ENCODE measurements around the gene HACL1. TPM values are rescaled to one million over a fixed set of nuclear protein-coding genes. Genes with fewer than 3 reads are reported as not detected.

The HACL1 gene
- total RNA-seq, 4 donors from 2014 or later, result 22.5 to 50.1 (median 33.0) TPM

DNA sequence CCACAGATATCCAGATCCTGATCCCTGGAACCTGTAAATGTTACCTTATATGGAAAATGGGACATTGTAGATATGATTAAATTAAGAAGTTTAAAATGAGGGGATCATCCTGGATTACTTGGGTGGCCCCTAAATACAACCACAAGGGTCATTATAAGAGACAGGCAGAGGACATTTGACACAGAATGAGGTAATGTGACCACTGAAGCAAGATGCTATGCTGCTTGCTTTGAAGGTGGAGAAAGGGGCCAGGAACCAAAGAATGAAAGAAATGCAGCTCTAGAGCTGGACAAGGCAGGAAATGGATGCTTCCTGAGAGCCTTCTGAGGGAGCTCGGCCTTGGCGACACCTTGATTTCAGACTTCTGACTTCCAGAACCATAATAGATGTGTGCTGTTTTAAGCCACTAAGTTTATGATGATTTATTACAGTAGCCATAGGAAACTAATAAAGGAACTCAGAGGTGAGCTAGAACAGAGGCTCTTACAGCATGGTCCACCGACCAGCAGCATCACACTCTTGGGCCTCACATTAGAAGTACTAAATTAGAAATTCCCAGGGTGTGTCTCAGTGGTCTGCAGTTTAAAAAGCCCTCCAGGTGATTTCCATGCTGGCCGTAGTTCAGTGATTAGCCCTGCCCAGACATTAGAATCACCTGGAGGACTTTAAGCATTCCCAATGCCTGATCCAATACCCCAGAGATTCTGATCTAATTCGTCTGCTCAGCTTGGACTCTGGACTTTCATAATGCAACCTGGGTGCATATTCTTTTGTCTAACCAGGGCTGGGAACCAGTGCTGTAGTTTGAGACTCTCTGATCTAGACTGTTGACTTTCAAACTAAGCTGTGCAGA is 87.3 kb downstream of the HACL1 start:
- TF ChIP-seq CTCF (IDR thresholded peaks at IDR 0.05) (no peak), POLR2A (IDR thresholded peaks at IDR 0.05) (no peak)
- Histone ChIP-seq H3K4me1 (no peaks in the 10 kb centered on the region), H3K4me3 (no peak overlapping the region), H3K9me3 (no peaks in the 10 kb centered on the region), H3K27ac (no peak overlapping the region), H3K27me3 (no peaks in the 10 kb centered on the region), H3K36me3 (no peaks in the 10 kb centered on the region)
- DNase-seq, result no peak

GRCh38 chr3:15513116-15513515 is 88.3 kb downstream of the HACL1 start:
- no peaks in the 10 kb centered on the region for H3K27me3 ChIP-seq
- H3K4me1 ChIP-seq, result no peaks in the 10 kb centered on the region
- H3K4me3 ChIP-seq, result no peak overlapping the region
- DNase-seq, result no peak
- H3K36me3 ChIP-seq, result no peaks in the 10 kb centered on the region
- TF ChIP-seq POLR2A (IDR thresholded peaks at IDR 0.05) (no peak), CTCF (IDR thresholded peaks at IDR 0.05) (no peak)
- H3K9me3 ChIP-seq, result no peaks in the 10 kb centered on the region
- no peak overlapping the region for H3K27ac ChIP-seq

- Histone ChIP-seq H3K4me1 (no peaks in the 10 kb centered on the region), H3K27ac (no peak overlapping the region), H3K36me3 (no peaks in the 10 kb centered on the region), H3K9me3 (no peaks in the 10 kb centered on the region), H3K4me3 (no peak overlapping the region), H3K27me3 (no peaks in the 10 kb centered on the region)
- TF ChIP-seq POLR2A (IDR thresholded peaks at IDR 0.05) (no peak), CTCF (IDR thresholded peaks at IDR 0.05) (no peak)
- no peak for DNase-seq
These were observed 89.2 kb downstream of the HACL1 start for GRCh38 chr3:15512166-15512565.

DNA sequence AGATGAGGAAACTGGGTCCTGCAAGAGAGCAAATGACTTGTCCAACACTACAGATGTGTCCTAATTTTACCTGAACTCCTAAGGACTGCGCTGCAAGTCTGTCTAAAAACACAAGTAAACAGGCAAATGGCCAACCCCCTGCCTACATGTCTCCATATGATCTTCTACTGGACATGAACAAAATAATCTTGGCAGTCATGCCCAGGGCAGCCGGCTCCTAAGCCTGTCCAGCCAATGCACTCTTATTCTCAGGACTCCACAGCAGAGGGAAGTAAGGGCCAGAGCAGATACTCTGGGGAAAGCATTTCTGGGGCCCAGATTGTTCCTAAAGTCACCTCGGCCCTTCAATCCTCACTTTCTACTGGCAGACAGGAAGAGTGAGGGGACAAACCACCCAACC is 90.2 kb downstream of the HACL1 start:
- DNase-seq, result no peak
- Histone ChIP-seq H3K36me3 (no peaks in the 10 kb centered on the region), H3K27ac (no peak overlapping the region), H3K4me1 (no peaks in the 10 kb centered on the region), H3K4me3 (no peak overlapping the region), H3K27me3 (no peaks in the 10 kb centered on the region), H3K9me3 (no peaks in the 10 kb centered on the region)
- TF ChIP-seq POLR2A (IDR thresholded peaks at IDR 0.05) (no peak), CTCF (IDR thresholded peaks at IDR 0.05) (no peak)

Other genes starting within 250 kb of the HACL1 start
- gene METTL6, start 174.0 kb downstream of the HACL1 start, total RNA-seq, result 10 to 100 TPM in 3 of 4 donors, 1 to 10 TPM in 1; 9.5 to 16.2 (median 13.4) TPM
- 10 to 100 TPM; 27.1 to 45.4 (median 33.0) TPM for gene EAF1, start 174.0 kb downstream of the HACL1 start, total RNA-seq
- gene COLQ, start 79.9 kb downstream of the HACL1 start, total RNA-seq, result 10 to 100 TPM in 1 of 4 donors, 1 to 10 TPM in 2, under 1 TPM in 1; 0.53 to 13.2 (median 2.6) TPM
- 10 to 100 TPM in 3 of 4 donors, 1 to 10 TPM in 1; 9.1 to 88.4 (median 59.9) TPM for gene BTD, start 176 bp upstream of the HACL1 start, total RNA-seq
- gene ANKRD28, start 196.4 kb upstream of the HACL1 start, total RNA-seq, result 10 to 100 TPM; 45.4 to 83.3 (median 46.4) TPM